Right atrium auricular region (tissue), 2 donors: ENCODE measurements around the gene SUPV3L1. TPM values are rescaled to one million over a fixed set of nuclear protein-coding genes. Genes with fewer than 3 reads are reported as not detected.

Experiments
- DNase-seq: peaks from one replicate; pipeline ENCODE4 v3.0.0-alpha.2; 2019; ENCODE audit warnings: low spot score
- H3K27ac ChIP-seq, 2 donors: fragments of 200-600 bp; sonication (generic); 1 replicate in 1 of 2; 2 replicates in 1 of 2; pipeline ENCODE4 v1.5.1; 2016 to 2019
- H3K27me3 ChIP-seq, 2 donors: fragments of 200-600 bp; sonication (generic); one replicate each; pipeline versions ENCODE4 v1.5.1 to v1.6.0; 2017 to 2019
- H3K36me3 ChIP-seq: fragments of 200-600 bp; sonication (generic); one replicate; pipeline ENCODE4 v1.5.1; 2016
- H3K4me1 ChIP-seq, 2 donors: fragments of 200-600 bp; sonication (generic); one replicate each; pipeline versions ENCODE4 v1.5.1 to v1.6.0; 2017 to 2019
- H3K4me3 ChIP-seq, 2 donors: fragments of 200-600 bp; sonication (generic); 1 replicate in 1 of 2; 2 replicates in 1 of 2; pipeline ENCODE4 v1.5.1; 2017 to 2019; ENCODE audit warnings: mild to moderate bottlenecking in 1 of 2, moderate library complexity in 1 of 2
- H3K9me3 ChIP-seq, 2 donors: fragments of 200-600 bp; sonication (generic); one replicate each; pipeline ENCODE4 v1.5.1; 2019
- CTCF ChIP-seq, 2 donors: fragments of 200-600 bp; sonication (generic); IDR thresholded peaks; one replicate each; pipeline ENCODE4 v1.5.1; 2019; ENCODE audit warnings: antibody characterized with exemption in 2 of 2
- total RNA-seq, 2 donors: library from RNA; depleted of rRNA; stranded (reverse); fragments of >200 nt; gene quantifications; one replicate each; pipeline ENCODE4 v1.1.0, GENCODE V29; 2016

Gene SUPV3L1
- total RNA-seq, 2 donors from 2014 or later = 20.8 to 27.2 TPM

- Histone ChIP-seq H3K9me3 (no peaks in the 10 kb centered on the region), H3K36me3 (peaks cover 8% of the 10 kb centered on the region), H3K4me3 (peak overlapping the region; percentile 94 to 96), H3K4me1 (peaks cover 0 to 23% of the 10 kb centered on the region in 2 donors), H3K27me3 (no peaks in the 10 kb centered on the region), H3K27ac (no peak overlapping the region)
- DNase-seq = no peak
- TF ChIP-seq CTCF (IDR thresholded peaks at IDR 0.05) = no peak
These were observed 1.4 kb downstream of the SUPV3L1 start for GRCh38 chr10:69181433-69181832.

DNA sequence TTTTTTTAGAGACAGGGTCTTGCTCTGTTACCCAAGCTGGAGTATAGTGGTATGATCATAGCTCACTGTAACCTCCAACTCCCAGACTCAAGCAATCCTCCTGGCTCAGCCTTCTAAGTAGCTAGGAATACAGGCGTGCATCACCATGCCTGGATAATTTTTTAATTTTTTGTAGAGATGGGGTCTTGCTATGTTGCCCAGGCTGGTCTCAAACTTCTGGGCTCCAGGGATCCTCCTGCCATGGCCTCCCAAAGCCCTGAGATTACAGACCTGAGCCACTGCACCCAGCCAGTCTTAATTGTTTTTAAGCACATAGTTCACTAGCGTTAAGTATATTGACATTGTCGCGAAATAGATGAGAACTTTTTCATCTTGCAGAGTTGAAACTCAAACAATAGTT lies 2.0 kb downstream of the SUPV3L1 start:
- Histone ChIP-seq H3K9me3 (no peaks in the 10 kb centered on the region), H3K4me3 (no peak overlapping the region), H3K4me1 (peaks cover 0 to 23% of the 10 kb centered on the region in 2 donors), H3K36me3 (peaks cover 14% of the 10 kb centered on the region), H3K27ac (no peak overlapping the region), H3K27me3 (no peaks in the 10 kb centered on the region)
- no peak for TF ChIP-seq CTCF (IDR thresholded peaks at IDR 0.05)
- DNase-seq = no peak

DNA sequence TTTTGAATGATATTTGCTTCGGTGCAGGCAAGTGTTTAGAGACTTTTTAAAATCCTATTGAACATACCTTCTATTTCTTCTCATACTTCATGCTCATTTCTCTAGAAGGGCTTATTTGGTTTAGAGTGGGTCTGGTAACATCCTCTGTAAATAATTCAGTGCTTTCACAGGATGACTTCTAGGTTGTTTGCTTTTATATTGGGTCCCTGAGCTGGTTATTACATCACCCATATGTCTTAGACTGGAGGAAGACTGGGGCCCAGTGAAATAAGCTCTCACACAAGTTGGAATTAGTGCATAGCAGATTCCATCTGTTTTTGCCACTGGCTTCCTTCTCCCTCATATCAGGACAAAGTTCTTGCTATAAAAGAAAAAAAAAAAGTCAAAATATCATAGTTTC lies 6.5 kb downstream of the SUPV3L1 start:
- H3K27ac ChIP-seq = no peak overlapping the region
- TF ChIP-seq CTCF (IDR thresholded peaks at IDR 0.05) = no peak
- H3K4me3 ChIP-seq = no peak overlapping the region
- no peaks in the 10 kb centered on the region for H3K9me3 ChIP-seq
- H3K4me1 ChIP-seq = peaks cover 0 to 7% of the 10 kb centered on the region in 2 donors
- H3K36me3 ChIP-seq = peaks cover 42% of the 10 kb centered on the region
- no peaks in the 10 kb centered on the region for H3K27me3 ChIP-seq
- DNase-seq = no peak

GRCh38 chr10:69201045-69201444 lies 21.0 kb downstream of the SUPV3L1 start:
- Histone ChIP-seq H3K4me3 (no peak overlapping the region), H3K36me3 (peaks cover 71% of the 10 kb centered on the region), H3K27ac (no peak overlapping the region), H3K9me3 (no peaks in the 10 kb centered on the region), H3K27me3 (no peaks in the 10 kb centered on the region), H3K4me1 (no peaks in the 10 kb centered on the region)
- TF ChIP-seq CTCF (IDR thresholded peaks at IDR 0.05) = no peak
- no peak for DNase-seq

GRCh38 chr10:69202332-69202731 lies 22.3 kb downstream of the SUPV3L1 start:
- Histone ChIP-seq H3K9me3 (no peaks in the 10 kb centered on the region), H3K36me3 (peaks cover 76% of the 10 kb centered on the region), H3K4me1 (no peaks in the 10 kb centered on the region), H3K4me3 (no peak overlapping the region), H3K27ac (no peak overlapping the region), H3K27me3 (no peaks in the 10 kb centered on the region)
- no peak for TF ChIP-seq CTCF (IDR thresholded peaks at IDR 0.05)
- DNase-seq = no peak

DNA sequence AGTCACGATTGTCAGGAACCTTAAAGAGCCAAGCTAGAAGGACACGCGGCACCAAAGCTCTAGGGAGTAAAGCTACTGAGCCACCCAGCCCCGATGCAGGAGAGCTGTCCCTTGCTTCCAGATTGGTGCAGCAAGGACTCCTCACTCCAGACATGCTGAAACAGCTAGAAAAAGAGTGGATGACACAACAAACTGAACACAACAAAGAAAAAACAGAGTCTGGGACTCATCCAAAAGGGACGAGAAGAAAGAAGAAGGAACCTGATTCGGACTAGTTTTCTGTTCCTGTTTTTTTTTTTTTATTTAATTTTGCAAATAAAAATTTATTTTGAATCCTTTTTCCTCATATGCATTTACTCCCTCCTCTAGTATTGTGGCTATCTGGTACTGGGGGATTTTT lies 28.7 kb downstream of the SUPV3L1 start:
- no peak overlapping the region for H3K27ac ChIP-seq
- no peaks in the 10 kb centered on the region for H3K4me1 ChIP-seq
- peaks cover 44% of the 10 kb centered on the region for H3K36me3 ChIP-seq
- no peaks in the 10 kb centered on the region for H3K27me3 ChIP-seq
- no peaks in the 10 kb centered on the region for H3K9me3 ChIP-seq
- TF ChIP-seq CTCF (IDR thresholded peaks at IDR 0.05) = no peak
- no peak for DNase-seq
- H3K4me3 ChIP-seq = no peak overlapping the region
